GM12864 (cell line): ENCODE data around the gene HDDC2.

Experiments
- DNase-seq: peaks from one replicate; pipeline ENCODE4 v3.0.0-alpha.2; 2011; ENCODE audit warnings: low read depth
- H3K4me3 ChIP-seq: 2 replicates; pipeline ENCODE4 v1.5.1; 2011; ENCODE audit warnings: mild to moderate bottlenecking, low read depth, low read length, control low read depth
- TF ChIP-seq, protein P1 (sequence below): IDR thresholded peaks from 2 replicates; pipeline ENCODE4 v1.5.1; 2011; ENCODE audit warnings: low read depth, mild to moderate bottlenecking, moderate library complexity, low read length, control low read depth, inconsistent platforms; ENCODE audit errors: missing control alignments

HDDC2 gene, protein sequence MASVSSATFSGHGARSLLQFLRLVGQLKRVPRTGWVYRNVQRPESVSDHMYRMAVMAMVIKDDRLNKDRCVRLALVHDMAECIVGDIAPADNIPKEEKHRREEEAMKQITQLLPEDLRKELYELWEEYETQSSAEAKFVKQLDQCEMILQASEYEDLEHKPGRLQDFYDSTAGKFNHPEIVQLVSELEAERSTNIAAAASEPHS

DNA sequence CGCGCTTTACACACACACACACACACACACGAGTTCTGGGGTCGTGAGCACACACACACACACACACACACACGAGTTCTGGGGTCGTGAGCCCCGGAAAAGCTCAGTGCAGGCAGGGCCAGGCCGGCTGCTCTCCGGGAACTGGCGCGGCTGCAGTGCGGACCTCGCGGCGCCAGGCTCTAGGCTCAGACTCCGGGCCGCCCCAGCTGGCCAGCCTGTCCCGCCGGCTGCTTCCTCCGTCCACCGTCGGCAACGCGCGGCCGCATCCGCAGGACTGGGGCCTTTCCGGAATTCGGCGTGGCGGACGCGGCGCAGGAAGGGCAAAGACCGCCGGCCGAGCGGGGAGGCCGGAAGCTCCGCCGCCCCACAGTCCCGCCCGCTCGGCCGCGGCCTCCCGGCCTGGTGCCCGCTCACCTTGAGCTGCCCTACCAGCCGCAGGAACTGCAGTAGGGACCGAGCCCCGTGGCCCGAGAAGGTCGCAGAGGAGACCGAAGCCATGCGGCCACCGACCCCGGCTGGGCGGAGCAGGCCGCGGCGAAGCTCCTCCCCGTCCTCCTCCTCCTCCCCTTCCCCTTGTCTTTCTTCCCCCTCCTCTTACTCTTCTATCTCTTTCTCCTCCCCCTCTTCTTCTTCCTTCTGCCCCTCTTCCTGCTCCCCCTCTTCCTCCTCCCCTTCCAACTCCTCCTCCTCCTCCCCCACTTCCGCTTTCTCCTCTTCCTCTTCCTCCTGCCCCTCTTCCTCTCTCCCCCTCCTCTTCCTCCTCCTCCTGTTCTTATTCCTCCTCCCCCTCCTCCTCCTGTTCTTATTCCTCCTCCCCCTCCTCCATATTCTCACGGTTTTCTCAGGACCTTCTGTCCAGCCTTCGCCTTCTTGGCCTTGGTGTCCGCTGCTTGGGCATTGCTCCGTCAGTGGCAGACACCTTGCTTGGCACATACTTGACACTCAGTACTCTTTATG is at the start of gene HDDC2:
Gene HDDC2 (minus strand): TSS at position 533 of the 957 bp plus-strand sequence. CDS start 35 bp downstream, at position 498.
- TF ChIP-seq, protein P1, sequence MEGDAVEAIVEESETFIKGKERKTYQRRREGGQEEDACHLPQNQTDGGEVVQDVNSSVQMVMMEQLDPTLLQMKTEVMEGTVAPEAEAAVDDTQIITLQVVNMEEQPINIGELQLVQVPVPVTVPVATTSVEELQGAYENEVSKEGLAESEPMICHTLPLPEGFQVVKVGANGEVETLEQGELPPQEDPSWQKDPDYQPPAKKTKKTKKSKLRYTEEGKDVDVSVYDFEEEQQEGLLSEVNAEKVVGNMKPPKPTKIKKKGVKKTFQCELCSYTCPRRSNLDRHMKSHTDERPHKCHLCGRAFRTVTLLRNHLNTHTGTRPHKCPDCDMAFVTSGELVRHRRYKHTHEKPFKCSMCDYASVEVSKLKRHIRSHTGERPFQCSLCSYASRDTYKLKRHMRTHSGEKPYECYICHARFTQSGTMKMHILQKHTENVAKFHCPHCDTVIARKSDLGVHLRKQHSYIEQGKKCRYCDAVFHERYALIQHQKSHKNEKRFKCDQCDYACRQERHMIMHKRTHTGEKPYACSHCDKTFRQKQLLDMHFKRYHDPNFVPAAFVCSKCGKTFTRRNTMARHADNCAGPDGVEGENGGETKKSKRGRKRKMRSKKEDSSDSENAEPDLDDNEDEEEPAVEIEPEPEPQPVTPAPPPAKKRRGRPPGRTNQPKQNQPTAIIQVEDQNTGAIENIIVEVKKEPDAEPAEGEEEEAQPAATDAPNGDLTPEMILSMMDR, result no peak
- H3K4me3 ChIP-seq, result peak within 1 kb of the TSS; percentile 83
- no peak for DNase-seq

DNA sequence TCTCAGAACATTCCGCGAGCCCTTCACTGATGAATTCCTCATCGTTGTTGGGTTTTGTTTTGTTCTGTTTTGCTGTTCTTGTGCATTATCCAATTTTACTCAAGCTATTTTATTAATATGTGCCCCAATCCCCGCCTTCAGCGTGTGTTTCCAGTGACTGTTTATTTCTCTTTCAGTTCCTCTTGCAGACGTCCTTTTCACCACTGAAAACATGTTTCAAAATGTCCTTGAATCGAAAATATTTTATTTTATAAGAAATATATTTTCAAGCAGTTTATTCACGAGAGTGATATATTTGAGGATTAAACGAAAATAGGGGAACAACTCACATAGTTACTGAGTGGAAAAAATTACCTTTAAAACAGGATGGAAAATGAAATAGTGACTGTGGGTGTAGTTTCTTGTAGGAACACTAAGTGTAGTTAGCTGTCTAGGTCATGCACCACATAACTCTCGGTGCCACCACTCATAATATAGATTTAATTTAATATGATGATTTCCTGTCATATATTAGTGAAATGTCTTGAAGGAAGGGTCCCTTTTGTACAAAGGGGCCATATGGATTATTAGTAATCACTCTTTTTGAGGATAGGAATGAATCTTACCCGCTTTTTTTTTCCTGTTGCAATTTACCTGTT is 45.3 kb upstream of the HDDC2 start:
- no peak for DNase-seq
- TF ChIP-seq, protein P1, result no peak
- peak overlapping the region; percentile 23; the same call in 1 of the 2 replicates for H3K4me3 ChIP-seq

DNA sequence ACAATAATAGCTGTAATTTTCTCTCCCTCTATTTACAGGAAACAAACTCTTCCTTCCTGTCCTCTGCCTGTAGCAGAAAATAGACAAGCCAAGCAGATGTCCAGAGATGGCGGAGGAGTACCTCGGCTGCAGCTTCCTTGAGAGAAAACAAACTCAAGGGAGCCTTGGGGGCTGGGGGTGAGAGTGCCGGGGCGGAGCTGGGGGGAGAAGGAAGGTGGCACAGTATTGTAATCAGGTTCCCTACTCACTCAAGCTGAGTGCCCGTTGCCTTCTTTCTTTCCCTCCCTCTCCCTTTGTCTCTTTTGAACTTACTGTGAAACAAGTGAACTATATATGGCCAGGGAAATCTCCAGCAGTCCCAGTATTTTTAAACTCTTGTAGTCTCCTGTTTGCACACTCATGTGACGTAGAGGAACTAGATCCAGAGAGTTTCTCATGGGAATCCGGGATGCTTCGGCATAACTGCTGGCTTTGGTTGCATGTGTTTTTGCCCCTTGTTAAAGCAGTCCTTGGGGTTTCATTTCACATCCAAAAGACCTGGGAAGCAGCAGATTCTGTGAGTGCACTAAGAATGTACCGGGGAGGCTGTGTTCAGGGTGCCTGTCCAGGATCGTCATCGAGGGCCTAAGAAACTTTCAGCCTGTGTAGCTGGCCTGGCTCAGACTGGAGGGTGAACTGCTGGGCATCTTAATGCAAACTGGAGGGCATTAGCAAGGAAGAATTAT is 44.6 kb upstream of the HDDC2 start:
- TF ChIP-seq, protein P1, result no peak
- H3K4me3 ChIP-seq, result peak overlapping the region; percentile 23; the same call in 1 of the 2 replicates
- no peak for DNase-seq

DNA sequence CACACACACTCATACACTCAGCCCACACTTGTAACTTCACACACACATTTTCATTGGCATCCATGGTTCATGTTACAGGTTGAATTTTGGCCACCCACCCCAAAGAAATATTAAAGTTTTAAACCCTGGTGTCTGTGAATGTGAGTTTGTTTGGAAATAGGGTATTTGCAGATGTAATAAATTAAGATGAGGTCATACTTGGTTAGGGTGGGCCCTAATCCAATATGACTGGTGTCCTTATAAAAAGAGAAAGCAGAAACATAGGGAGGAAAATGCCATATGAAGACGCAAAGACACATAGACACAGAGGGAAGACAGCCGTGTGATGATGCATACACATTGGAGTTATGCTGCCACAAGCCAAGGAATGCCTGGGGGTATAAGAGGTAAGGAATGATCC is 39.7 kb upstream of the HDDC2 start:
- TF ChIP-seq, protein P1, result no peak
- DNase-seq, result no peak
- no peak overlapping the region for H3K4me3 ChIP-seq

DNA sequence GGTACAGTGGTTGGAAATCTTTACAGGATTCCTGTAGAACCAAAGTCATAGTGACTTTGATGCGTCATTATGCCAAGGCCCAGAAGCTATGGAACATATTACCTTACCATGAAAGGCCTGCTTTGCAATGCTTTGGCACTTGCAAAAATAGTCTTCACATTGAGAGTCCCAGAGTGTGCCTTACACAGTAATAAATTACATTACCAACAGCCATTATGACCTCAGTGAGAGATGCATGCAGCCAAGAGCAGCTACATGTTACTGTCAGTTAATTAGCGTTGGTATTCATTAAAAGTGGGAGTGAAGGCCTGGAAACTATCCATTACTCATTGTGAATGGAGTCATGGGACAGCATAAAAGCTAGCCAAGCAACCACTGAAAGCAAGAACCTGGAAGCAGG is 39.2 kb upstream of the HDDC2 start:
- TF ChIP-seq, protein P1, result no peak
- no peak overlapping the region for H3K4me3 ChIP-seq
- DNase-seq, result no peak

DNA sequence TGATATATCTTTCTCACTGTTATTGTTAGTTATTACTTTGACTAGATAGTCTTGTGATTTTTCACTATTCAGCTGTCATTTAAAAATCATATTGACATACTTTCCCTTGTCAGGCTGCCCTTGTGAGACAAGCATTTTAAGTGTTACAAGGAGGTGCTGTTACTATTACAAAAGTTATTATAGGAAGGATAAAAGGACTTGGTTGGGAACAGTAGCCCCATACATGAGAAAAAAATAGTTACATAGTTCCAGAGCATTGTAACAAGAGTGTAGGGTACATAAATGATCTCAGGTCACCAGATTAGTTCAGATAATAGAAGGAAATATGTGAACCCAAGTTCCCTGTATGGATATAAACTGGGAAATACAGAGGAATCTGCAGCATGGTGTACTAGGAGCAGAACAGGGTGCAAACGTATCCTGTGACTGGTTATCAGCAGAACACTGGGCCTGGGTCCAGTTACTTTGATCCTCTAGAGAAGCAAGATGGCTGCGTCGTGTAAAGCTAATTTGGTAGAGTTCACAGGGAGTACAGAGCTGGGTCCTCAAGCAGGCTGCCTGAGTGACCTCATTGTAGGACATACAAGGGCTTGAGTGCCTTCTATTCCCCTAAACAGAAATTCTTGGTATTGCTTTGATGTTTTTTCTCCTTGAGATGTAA is 38.5 kb upstream of the HDDC2 start:
- DNase-seq, result no peak
- no peak overlapping the region for H3K4me3 ChIP-seq

More for the DNA sequence above, 38.5 kb upstream of the HDDC2 start:
- TF ChIP-seq, protein P1, result no peak
